ENCODE results near the gene B4GALNT4.
A peak's percentile ranks its signal among the peaks of the same experiment; 100 is the strongest.
"Not testable (repeated sequence)": the region's sequence is repeated elsewhere in the genome, so short reads cannot be mapped to it uniquely, and the experiment has no call there.

Gene B4GALNT4

GRCh38 chr11:334264-334994, 34.9 kb upstream of the B4GALNT4 start:
- no peak for DNase-seq (ENCODE audit: low read depth)

GRCh38 chr11:335779-336658, 33.3 kb upstream of the B4GALNT4 start:
- no peak for DNase-seq (ENCODE audit: low read depth)

- DNase-seq (ENCODE audit: low read depth) = no peak
Observed at GRCh38 chr11:336659-337198, 32.6 kb upstream of the B4GALNT4 start.

GRCh38 chr11:337711-338110, 31.6 kb upstream of the B4GALNT4 start:
- DNase-seq (ENCODE audit: low read depth) = no peak

- DNase-seq (ENCODE audit: low read depth) = no peak
Observed at GRCh38 chr11:339963-340362, 29.3 kb upstream of the B4GALNT4 start.

GRCh38 chr11:340539-341512, 28.5 kb upstream of the B4GALNT4 start:
- no peak for DNase-seq (ENCODE audit: low read depth)

- no peak for DNase-seq (ENCODE audit: low read depth)
Observed at GRCh38 chr11:342328-342727, 27.0 kb upstream of the B4GALNT4 start.

- no peak for DNase-seq (ENCODE audit: low read depth)
Observed at GRCh38 chr11:344836-345578, 24.3 kb upstream of the B4GALNT4 start.

GRCh38 chr11:346529-346928, 22.8 kb upstream of the B4GALNT4 start:
- DNase-seq (ENCODE audit: low read depth) = no peak

GRCh38 chr11:349270-349954, 19.9 kb upstream of the B4GALNT4 start:
- not testable (repeated sequence) for DNase-seq (ENCODE audit: low read depth)

GRCh38 chr11:350033-350722, 19.1 kb upstream of the B4GALNT4 start:
- DNase-seq (ENCODE audit: low read depth) = not testable (repeated sequence)

GRCh38 chr11:350723-351255, 18.5 kb upstream of the B4GALNT4 start:
- no peak for DNase-seq (ENCODE audit: low read depth)

GRCh38 chr11:351411-351810, 17.9 kb upstream of the B4GALNT4 start:
- DNase-seq (ENCODE audit: low read depth) = no peak

- no peak for DNase-seq (ENCODE audit: low read depth)
Observed at GRCh38 chr11:352456-353031, 16.8 kb upstream of the B4GALNT4 start.

- no peak for DNase-seq (ENCODE audit: low read depth)
Observed at GRCh38 chr11:353179-353873, 16.0 kb upstream of the B4GALNT4 start.

GRCh38 chr11:355581-356458, 13.5 kb upstream of the B4GALNT4 start:
- peak; percentile 78 for DNase-seq (ENCODE audit: low read depth)

- no peak for DNase-seq (ENCODE audit: low read depth)
Observed at GRCh38 chr11:356610-357009, 12.7 kb upstream of the B4GALNT4 start.

GRCh38 chr11:357582-357981, 11.7 kb upstream of the B4GALNT4 start:
- no peak for DNase-seq (ENCODE audit: low read depth)
